ENCODE data around the gene APOBEC4. TPM values are rescaled to one million over a fixed set of nuclear protein-coding genes. Genes with fewer than 3 reads are reported as not detected.

Gene APOBEC4
- total RNA-seq, 4 donors from 2014 or later: not detected

GRCh38 chr1:183697814-183698590 lies 44.9 kb upstream of the APOBEC4 start:
- no peaks in the 10 kb centered on the region for H3K27me3 ChIP-seq
- H3K4me3 ChIP-seq: no peak overlapping the region
- intact Hi-C loops (cut with DNase I): no loop called here
- 75 to 78% methylated on average over 3 of the region's 3 CpGs for WGBS, 2 donors
- DNase-seq: no peak
- H3K27ac ChIP-seq: no peak overlapping the region
- H3K9me3 ChIP-seq: no peaks in the 10 kb centered on the region
- no peaks in the 10 kb centered on the region for H3K36me3 ChIP-seq
- TF ChIP-seq POLR2A (IDR thresholded peaks at IDR 0.05): no peak
- TF ChIP-seq, protein P1, sequence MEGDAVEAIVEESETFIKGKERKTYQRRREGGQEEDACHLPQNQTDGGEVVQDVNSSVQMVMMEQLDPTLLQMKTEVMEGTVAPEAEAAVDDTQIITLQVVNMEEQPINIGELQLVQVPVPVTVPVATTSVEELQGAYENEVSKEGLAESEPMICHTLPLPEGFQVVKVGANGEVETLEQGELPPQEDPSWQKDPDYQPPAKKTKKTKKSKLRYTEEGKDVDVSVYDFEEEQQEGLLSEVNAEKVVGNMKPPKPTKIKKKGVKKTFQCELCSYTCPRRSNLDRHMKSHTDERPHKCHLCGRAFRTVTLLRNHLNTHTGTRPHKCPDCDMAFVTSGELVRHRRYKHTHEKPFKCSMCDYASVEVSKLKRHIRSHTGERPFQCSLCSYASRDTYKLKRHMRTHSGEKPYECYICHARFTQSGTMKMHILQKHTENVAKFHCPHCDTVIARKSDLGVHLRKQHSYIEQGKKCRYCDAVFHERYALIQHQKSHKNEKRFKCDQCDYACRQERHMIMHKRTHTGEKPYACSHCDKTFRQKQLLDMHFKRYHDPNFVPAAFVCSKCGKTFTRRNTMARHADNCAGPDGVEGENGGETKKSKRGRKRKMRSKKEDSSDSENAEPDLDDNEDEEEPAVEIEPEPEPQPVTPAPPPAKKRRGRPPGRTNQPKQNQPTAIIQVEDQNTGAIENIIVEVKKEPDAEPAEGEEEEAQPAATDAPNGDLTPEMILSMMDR (IDR thresholded peaks at IDR 0.05): no peak
- H3K4me1 ChIP-seq: no peaks in the 10 kb centered on the region

GRCh38 chr1:183696981-183697380 lies 43.9 kb upstream of the APOBEC4 start:
- H3K27ac ChIP-seq: no peak overlapping the region
- DNase-seq: no peak
- 81 to 84% methylated on average over 3 of the region's 3 CpGs for WGBS, 2 donors
- TF ChIP-seq, protein P1 (IDR thresholded peaks at IDR 0.05): no peak
- no peak overlapping the region for H3K4me3 ChIP-seq
- no peaks in the 10 kb centered on the region for H3K27me3 ChIP-seq
- no peaks in the 10 kb centered on the region for H3K9me3 ChIP-seq
- no peaks in the 10 kb centered on the region for H3K36me3 ChIP-seq
- intact Hi-C loops (cut with DNase I): no loop called here
- no peaks in the 10 kb centered on the region for H3K4me1 ChIP-seq

DNA sequence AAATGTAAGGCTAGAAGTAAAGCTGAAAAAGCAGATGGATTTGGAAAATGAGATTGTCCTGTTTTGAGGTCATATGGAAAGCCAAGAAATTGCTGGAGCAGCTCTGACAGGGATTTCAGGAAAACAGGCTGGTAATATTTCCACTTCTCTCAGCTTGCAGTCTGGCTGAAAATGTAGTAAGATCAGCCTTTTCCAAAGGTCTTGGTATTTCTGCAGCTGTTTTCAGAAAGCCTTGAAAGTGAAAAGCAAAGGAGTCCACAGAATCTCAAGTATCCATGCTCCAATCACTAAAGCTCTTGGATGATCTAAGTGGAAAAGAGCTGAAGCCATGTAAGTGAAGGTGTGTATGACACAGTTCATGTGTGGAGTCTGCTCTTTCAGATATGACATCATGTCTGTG lies 41.6 kb upstream of the APOBEC4 start:
- no peak overlapping the region for H3K4me3 ChIP-seq
- no peak overlapping the region for H3K27ac ChIP-seq
- H3K9me3 ChIP-seq: no peaks in the 10 kb centered on the region
- H3K4me1 ChIP-seq: no peaks in the 10 kb centered on the region
- no peaks in the 10 kb centered on the region for H3K36me3 ChIP-seq
- intact Hi-C loops (cut with DNase I): no loop called here
- no peak for DNase-seq
- no peak for TF ChIP-seq POLR2A (IDR thresholded peaks at IDR 0.05)
- TF ChIP-seq, protein P1 (IDR thresholded peaks at IDR 0.05): no peak
- H3K27me3 ChIP-seq: no peaks in the 10 kb centered on the region

- intact Hi-C loops (cut with DNase I): no loop called here
- no peak overlapping the region for H3K4me3 ChIP-seq
- H3K27ac ChIP-seq: no peak overlapping the region
- TF ChIP-seq, protein P1 (IDR thresholded peaks at IDR 0.05): no peak
- TF ChIP-seq POLR2A (IDR thresholded peaks at IDR 0.05): no peak
- no peaks in the 10 kb centered on the region for H3K9me3 ChIP-seq
- H3K27me3 ChIP-seq: no peaks in the 10 kb centered on the region
- no peaks in the 10 kb centered on the region for H3K4me1 ChIP-seq
- H3K36me3 ChIP-seq: no peaks in the 10 kb centered on the region
- DNase-seq: no peak
- 77 to 80% methylated on average over 1 of the region's 1 CpG for WGBS, 2 donors
Observed at GRCh38 chr1:183694066-183694465, 41.0 kb upstream of the APOBEC4 start.

- TF ChIP-seq, protein P1 (IDR thresholded peaks at IDR 0.05): no peak
- no peak for TF ChIP-seq POLR2A (IDR thresholded peaks at IDR 0.05)
- no peak for DNase-seq
- H3K4me3 ChIP-seq: no peak overlapping the region
- H3K27me3 ChIP-seq: no peaks in the 10 kb centered on the region
- H3K4me1 ChIP-seq: no peaks in the 10 kb centered on the region
- intact Hi-C loops (cut with DNase I): no loop called here
- no peaks in the 10 kb centered on the region for H3K9me3 ChIP-seq
- no peaks in the 10 kb centered on the region for H3K36me3 ChIP-seq
- no peak overlapping the region for H3K27ac ChIP-seq
Observed at GRCh38 chr1:183693521-183693920, 40.4 kb upstream of the APOBEC4 start.

Data from esophagus squamous epithelium (tissue), 5 donors.